Peyer's patch (tissue), 4 donors: ENCODE measurements around the gene JAM3.

Experiments used
- CTCF ChIP-seq, 6 experiments: fragments of 450-650 bp in 4 of 6; fragments of 200-600 bp in 2 of 6; sonication (generic) in 1 of 6; IDR thresholded peaks; one replicate each; pipeline ENCODE4 v1.5.1; 2017 to 2019; ENCODE audit warnings: antibody characterized with exemption in 6 of 6, mild to moderate bottlenecking in 3 of 6, moderate library complexity in 1 of 6
- POLR2A ChIP-seq, 2 donors: fragments of 450-650 bp; IDR thresholded peaks; one replicate each; pipeline ENCODE4 v1.5.1; 2017; ENCODE audit warnings: antibody characterized with exemption in 2 of 2, mild to moderate bottlenecking in 2 of 2, moderate library complexity in 2 of 2

DNA sequence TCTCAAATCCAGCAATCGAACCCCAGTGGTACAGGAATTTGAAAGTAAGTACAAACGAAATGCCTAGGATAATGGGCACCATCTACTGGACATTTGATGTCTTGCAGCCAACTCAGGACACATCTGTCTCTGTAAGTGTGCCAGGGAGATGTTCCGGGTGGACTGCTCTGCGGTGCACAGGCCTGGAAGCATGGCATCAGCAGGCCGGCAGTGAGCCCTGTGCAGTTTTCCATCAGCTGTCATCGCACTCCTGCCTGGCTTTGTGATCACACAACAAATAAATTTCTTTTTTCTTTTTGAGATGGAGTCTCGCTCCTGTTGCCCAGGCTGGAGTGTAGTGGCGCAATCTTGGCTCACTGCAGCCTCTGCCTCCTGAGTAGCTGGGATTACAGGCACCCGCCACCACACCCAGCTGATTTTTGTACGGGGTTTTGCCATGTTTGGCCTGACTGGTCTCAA lies 71.0 kb downstream of the JAM3 start:
- no peak for TF ChIP-seq POLR2A (IDR thresholded peaks at IDR 0.05)
- TF ChIP-seq CTCF (IDR thresholded peaks at IDR 0.05): peak; percentile 45 to 86 (median 78)
